CD4-positive, CD25-positive, alpha-beta regulatory T cell (primary cell): Measurements from ENCODE around the gene DDR2. TPM values are rescaled to one million over a fixed set of nuclear protein-coding genes. Genes with fewer than 3 reads are reported as not detected.
"Not testable (repeated sequence)": the region's sequence is repeated elsewhere in the genome, so short reads cannot be mapped to it uniquely, and the experiment has no call there.

ENCODE experiments used
- ATAC-seq, 2 donors: fragments of 150-1000 bp; cut with Tn5 transposase; one replicate each; pipeline ENCODE4 v1.10.0; 2021; ENCODE audit warnings: low read depth in 2 of 2, moderate number of reproducible peaks in 2 of 2, moderate library complexity in 1 of 2
- DNase-seq, 3 donors: peaks; one replicate each; pipeline versions ENCODE4 v3.0.0 to v3.0.0-alpha.2; 2012 to 2022; ENCODE audit warnings: mixed read lengths in 1 of 3
- H3K27ac ChIP-seq: one replicate; pipeline ENCODE4 v1.7.0; 2013; ENCODE audit warnings: mild to moderate bottlenecking, low read length; ENCODE audit not compliant: insufficient read depth, poor library complexity, severe bottlenecking
- H3K27me3 ChIP-seq: one replicate; pipeline ENCODE4 v1.7.0; 2013; ENCODE audit warnings: low read length; ENCODE audit not compliant: control insufficient read depth, insufficient read depth
- H3K36me3 ChIP-seq: one replicate; pipeline ENCODE4 v1.7.0; 2013; ENCODE audit warnings: mild to moderate bottlenecking, low read length, moderate library complexity; ENCODE audit not compliant: control insufficient read depth, insufficient read depth
- H3K4me1 ChIP-seq: 2 replicates; pipeline ENCODE4 v1.7.0; 2013; ENCODE audit warnings: mild to moderate bottlenecking, low read length; ENCODE audit not compliant: insufficient read depth, control insufficient read depth, poor library complexity, severe bottlenecking
- H3K4me3 ChIP-seq: one replicate; pipeline ENCODE4 v1.7.0; 2013; ENCODE audit warnings: low read depth, mild to moderate bottlenecking, low read length, moderate library complexity
- H3K9me3 ChIP-seq, 2 experiments: 1 replicate in 1 of 2; 2 replicates in 1 of 2; pipeline ENCODE4 v1.7.0; 2013; ENCODE audit warnings: low read length in 2 of 2, mild to moderate bottlenecking in 1 of 2, moderate library complexity in 1 of 2; ENCODE audit not compliant: control insufficient read depth in 2 of 2
- H3K27ac Mint-ChIP-seq, 3 donors: one replicate each; pipeline ENCODE4 v1.8.0; 2020 to 2022; ENCODE audit warnings: mild to moderate bottlenecking in 3 of 3, mixed read lengths in 3 of 3, moderate library complexity in 2 of 3
- H3K27me3 Mint-ChIP-seq: one replicate; pipeline ENCODE4 v1.8.0; 2022; ENCODE audit warnings: mild to moderate bottlenecking, mixed read lengths
- H3K36me3 Mint-ChIP-seq: one replicate; pipeline ENCODE4 v1.8.0; 2020; ENCODE audit warnings: mixed read lengths
- H3K4me1 Mint-ChIP-seq, 4 donors: one replicate each; pipeline ENCODE4 v1.8.0; 2020 to 2022; ENCODE audit warnings: mixed read lengths in 4 of 4, mild to moderate bottlenecking in 1 of 4
- H3K4me3 Mint-ChIP-seq, 4 donors: one replicate each; pipeline ENCODE4 v1.8.0; 2020 to 2022; ENCODE audit warnings: mild to moderate bottlenecking in 4 of 4, mixed read lengths in 4 of 4, moderate library complexity in 3 of 4
- H3K9me3 Mint-ChIP-seq, 7 donors: one replicate each; pipeline ENCODE4 v1.8.0; 2020 to 2022; ENCODE audit warnings: mixed read lengths in 7 of 7, mild to moderate bottlenecking in 3 of 7, moderate library complexity in 2 of 7
- polyA plus RNA-seq, 4 donors: library from polyadenylated mRNA; unstranded; fragments of 300-500 nt; fragmentation: Illumina TruSeq; gene quantifications; one replicate each; pipeline ENCODE4 v1.2.3, GENCODE V29; 2021
- total RNA-seq: library from RNA; stranded (reverse); gene quantifications from one replicate; pipeline ENCODE4 v1.2.3, GENCODE V29; 2022

The DDR2 gene
- total and polyA plus RNA-seq, 5 donors from 2014 or later = 0.32 TPM; not detected in 4

GRCh38 chr1:162599451-162599850 is 32.8 kb upstream of the DDR2 start:
- peaks cover 47% of the 10 kb centered on the region for H3K36me3 Mint-ChIP-seq

GRCh38 chr1:162603117-162603516 is 29.1 kb upstream of the DDR2 start:
- not testable (repeated sequence) for H3K4me3 ChIP-seq, DNase-seq
- H3K36me3 Mint-ChIP-seq = peaks cover 30% of the 10 kb centered on the region

More at GRCh38 chr1:162599451-162599850, 32.8 kb upstream of the DDR2 start:
- Mint-ChIP-seq H3K9me3 (no peaks in the 10 kb centered on the region), H3K27me3 (no peaks in the 10 kb centered on the region), H3K4me1 (no peaks in the 10 kb centered on the region), H3K4me3 (no peak overlapping the region), H3K27ac (no peak overlapping the region)
- H3K4me1 ChIP-seq = no peaks in the 10 kb centered on the region
- no peaks in the 10 kb centered on the region for H3K9me3 ChIP-seq
- H3K27ac ChIP-seq = no peak overlapping the region
- DNase-seq (no peak), ATAC-seq (no peak)
- no peaks in the 10 kb centered on the region for H3K27me3 ChIP-seq
- peaks cover 3% of the 10 kb centered on the region for H3K36me3 ChIP-seq
- no peak overlapping the region for H3K4me3 ChIP-seq

DNA sequence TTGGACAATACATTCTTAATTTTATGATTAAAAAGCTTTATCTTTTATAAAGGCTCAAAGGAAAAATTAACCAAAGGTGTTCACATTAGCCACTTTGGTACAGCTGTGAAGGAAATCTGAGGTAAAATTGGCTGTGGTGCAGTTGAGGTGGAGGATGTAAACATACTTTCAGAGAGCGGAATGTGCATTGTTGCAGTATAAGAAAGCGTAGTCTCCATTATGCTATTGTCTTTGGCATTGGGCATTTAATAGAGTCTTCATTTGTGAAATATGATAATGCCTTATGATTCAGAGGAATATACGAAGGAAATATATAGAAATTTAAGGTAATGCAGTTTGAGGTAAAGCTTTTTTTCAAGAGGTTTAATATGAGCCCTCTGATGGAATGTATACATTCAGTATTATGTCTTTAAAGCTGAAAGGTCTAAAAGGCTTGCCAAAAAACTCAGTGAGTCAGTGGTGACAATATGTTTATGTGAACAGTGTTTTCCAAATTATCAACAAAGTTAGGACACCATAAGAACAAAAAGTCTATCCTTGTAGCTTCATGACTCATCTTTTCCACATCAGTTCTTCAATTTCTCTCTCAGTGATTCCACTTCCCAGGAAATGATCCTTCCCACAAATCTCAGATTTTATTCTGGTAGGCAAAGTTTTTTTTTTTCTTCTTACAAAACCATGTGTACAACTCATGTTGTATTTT is 26.9 kb upstream of the DDR2 start:
- H3K9me3 Mint-ChIP-seq = no peaks in the 10 kb centered on the region
- peaks cover 22% of the 10 kb centered on the region for H3K36me3 Mint-ChIP-seq
- Histone ChIP-seq H3K36me3 (no peaks in the 10 kb centered on the region), H3K4me3 (no peak overlapping the region), H3K27ac (no peak overlapping the region), H3K4me1 (no peaks in the 10 kb centered on the region), H3K27me3 (no peaks in the 10 kb centered on the region), H3K9me3 (no peaks in the 10 kb centered on the region)
- no peaks in the 10 kb centered on the region for H3K27me3 Mint-ChIP-seq
- no peaks in the 10 kb centered on the region for H3K4me1 Mint-ChIP-seq
- H3K4me3 Mint-ChIP-seq = no peak overlapping the region
- H3K27ac Mint-ChIP-seq = no peak overlapping the region
- DNase-seq (no peak), ATAC-seq (no peak)

More at GRCh38 chr1:162603117-162603516, 29.1 kb upstream of the DDR2 start:
- not testable (repeated sequence) for H3K36me3 ChIP-seq, H3K9me3 Mint-ChIP-seq, H3K4me1 ChIP-seq, H3K9me3 ChIP-seq, H3K4me3 Mint-ChIP-seq, H3K4me1 Mint-ChIP-seq, H3K27ac Mint-ChIP-seq, ATAC-seq, H3K27me3 ChIP-seq, H3K27ac ChIP-seq, H3K27me3 Mint-ChIP-seq

DNA sequence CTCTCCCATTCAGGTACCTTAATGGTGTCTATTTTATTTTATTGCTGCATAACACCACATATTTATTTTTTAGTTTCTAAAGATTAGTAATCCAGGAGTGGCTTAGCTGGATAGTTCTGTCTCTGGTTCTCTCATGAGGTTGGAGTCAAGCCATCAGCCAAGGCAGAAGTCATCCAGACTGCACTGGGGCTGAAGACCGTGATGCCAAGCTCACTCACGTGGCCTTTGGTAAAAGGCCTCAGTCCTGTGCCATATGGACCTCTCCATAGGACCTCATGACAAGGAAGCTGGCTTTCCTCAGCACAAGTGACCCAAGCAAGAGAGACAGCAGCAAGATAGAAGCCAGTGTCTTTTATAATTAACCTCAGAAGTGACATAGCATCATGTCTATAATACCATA is 23.0 kb upstream of the DDR2 start:
- H3K36me3 Mint-ChIP-seq = peaks cover 6% of the 10 kb centered on the region
- no peak overlapping the region for H3K4me3 Mint-ChIP-seq
- no peak overlapping the region for H3K4me3 ChIP-seq
- no peak for ATAC-seq
- H3K9me3 Mint-ChIP-seq = no peaks in the 10 kb centered on the region
- no peaks in the 10 kb centered on the region for H3K27me3 ChIP-seq
- peaks cover 9% of the 10 kb centered on the region for H3K27me3 Mint-ChIP-seq
- no peaks in the 10 kb centered on the region for H3K9me3 ChIP-seq
- no peak overlapping the region for H3K27ac ChIP-seq
- no peak overlapping the region for H3K27ac Mint-ChIP-seq
- no peaks in the 10 kb centered on the region for H3K4me1 Mint-ChIP-seq
- H3K4me1 ChIP-seq = no peaks in the 10 kb centered on the region
- no peaks in the 10 kb centered on the region for H3K36me3 ChIP-seq
- DNase-seq = no peak

DNA sequence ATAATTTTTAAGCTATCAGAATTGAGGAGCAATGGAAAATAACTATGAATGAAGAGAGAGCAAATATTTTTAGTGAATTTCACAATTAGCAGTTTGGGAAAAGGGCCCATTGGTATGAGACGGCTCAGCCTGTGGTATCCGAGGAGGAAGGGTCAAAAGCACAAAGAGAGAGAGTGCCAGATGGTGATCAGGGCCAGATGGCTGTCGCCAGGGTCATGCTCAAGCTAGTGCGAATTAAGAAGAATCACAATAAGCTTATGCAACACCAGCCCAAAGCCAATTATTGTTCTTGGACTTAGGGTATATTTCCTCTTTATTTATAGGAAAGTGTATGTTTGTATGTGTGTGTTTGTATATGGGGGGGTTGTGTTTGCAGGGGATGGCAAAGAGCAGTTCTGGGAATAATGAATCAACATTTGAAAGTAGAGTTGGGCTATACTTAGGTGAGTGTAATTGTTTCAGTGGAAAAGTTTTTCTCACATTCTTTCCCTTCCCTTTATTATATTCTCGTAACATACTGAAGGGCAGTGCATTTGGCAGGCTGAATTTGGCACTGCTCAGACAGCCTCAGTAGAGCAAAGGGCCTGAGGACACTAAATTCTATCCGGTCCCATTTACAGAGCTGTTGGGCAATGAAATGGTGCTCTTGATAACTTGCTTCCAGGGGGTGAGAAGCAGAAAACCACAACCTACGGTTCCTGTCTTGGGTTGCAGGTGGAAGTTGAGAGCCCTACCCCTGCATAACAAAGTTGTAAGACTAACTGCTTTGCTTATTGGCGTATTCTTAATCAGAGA is 19.5 kb upstream of the DDR2 start:
- Mint-ChIP-seq H3K9me3 (peaks cover 0 to 13% (median 2%) of the 10 kb centered on the region in 7 donors), H3K27ac (no peak overlapping the region), H3K36me3 (peaks cover 15% of the 10 kb centered on the region), H3K4me3 (peak overlapping the region in 1 of 4 donors; percentile 23), H3K4me1 (no peaks in the 10 kb centered on the region), H3K27me3 (peaks cover 9% of the 10 kb centered on the region)
- Histone ChIP-seq H3K4me3 (no peak overlapping the region), H3K4me1 (no peaks in the 10 kb centered on the region), H3K27me3 (no peaks in the 10 kb centered on the region), H3K27ac (no peak overlapping the region), H3K9me3 (peaks cover 11 to 12% of the 10 kb centered on the region in 2 experiments), H3K36me3 (peaks cover 7% of the 10 kb centered on the region)
- ATAC-seq (no peak), DNase-seq (no peak)

- H3K36me3 ChIP-seq = peaks cover 7% of the 10 kb centered on the region
- no peak for DNase-seq
- no peak overlapping the region for H3K27ac Mint-ChIP-seq
- H3K9me3 Mint-ChIP-seq = peaks cover 0 to 16% (median 4%) of the 10 kb centered on the region in 7 donors
- H3K9me3 ChIP-seq = peaks cover 12 to 14% of the 10 kb centered on the region in 2 experiments
- H3K27ac ChIP-seq = no peak overlapping the region
- peaks cover 12% of the 10 kb centered on the region for H3K27me3 Mint-ChIP-seq
- no peaks in the 10 kb centered on the region for H3K4me1 ChIP-seq
- H3K4me3 Mint-ChIP-seq = no peak overlapping the region
- no peak for ATAC-seq
- no peaks in the 10 kb centered on the region for H3K27me3 ChIP-seq
- H3K4me3 ChIP-seq = no peak overlapping the region
- peaks cover 9% of the 10 kb centered on the region for H3K36me3 Mint-ChIP-seq
- H3K4me1 Mint-ChIP-seq = no peaks in the 10 kb centered on the region
Measured at GRCh38 chr1:162616848-162617247, 15.4 kb upstream of the DDR2 start.

- Mint-ChIP-seq H3K4me3 (no peak overlapping the region), H3K4me1 (no peaks in the 10 kb centered on the region), H3K9me3 (peaks cover 0 to 16% (median 4%) of the 10 kb centered on the region in 7 donors), H3K27ac (no peak overlapping the region), H3K36me3 (peaks cover 9% of the 10 kb centered on the region), H3K27me3 (peaks cover 12% of the 10 kb centered on the region)
- DNase-seq = no peak
- H3K9me3 ChIP-seq = peaks cover 12 to 14% of the 10 kb centered on the region in 2 experiments
- peaks cover 7% of the 10 kb centered on the region for H3K36me3 ChIP-seq
- ATAC-seq = no peak
- H3K4me3 ChIP-seq = no peak overlapping the region
- H3K4me1 ChIP-seq = no peaks in the 10 kb centered on the region
- no peak overlapping the region for H3K27ac ChIP-seq
- H3K27me3 ChIP-seq = no peaks in the 10 kb centered on the region
Measured at GRCh38 chr1:162617513-162617912, 14.8 kb upstream of the DDR2 start.
